GM12864 (cell line): ENCODE data around the gene LANCL2.
"Not testable (repeated sequence)": the region's sequence is repeated elsewhere in the genome, so short reads cannot be mapped to it uniquely, and the experiment has no call there.

Experiments
- DNase-seq: peaks from one replicate; pipeline ENCODE4 v3.0.0-alpha.2; 2011; ENCODE audit warnings: low read depth
- H3K4me3 ChIP-seq: 2 replicates; pipeline ENCODE4 v1.5.1; 2011; ENCODE audit warnings: mild to moderate bottlenecking, low read depth, low read length, control low read depth
- TF ChIP-seq, protein P1 (sequence below): IDR thresholded peaks from 2 replicates; pipeline ENCODE4 v1.5.1; 2011; ENCODE audit warnings: low read depth, mild to moderate bottlenecking, moderate library complexity, low read length, control low read depth, inconsistent platforms; ENCODE audit errors: missing control alignments

LANCL2 gene

DNA sequence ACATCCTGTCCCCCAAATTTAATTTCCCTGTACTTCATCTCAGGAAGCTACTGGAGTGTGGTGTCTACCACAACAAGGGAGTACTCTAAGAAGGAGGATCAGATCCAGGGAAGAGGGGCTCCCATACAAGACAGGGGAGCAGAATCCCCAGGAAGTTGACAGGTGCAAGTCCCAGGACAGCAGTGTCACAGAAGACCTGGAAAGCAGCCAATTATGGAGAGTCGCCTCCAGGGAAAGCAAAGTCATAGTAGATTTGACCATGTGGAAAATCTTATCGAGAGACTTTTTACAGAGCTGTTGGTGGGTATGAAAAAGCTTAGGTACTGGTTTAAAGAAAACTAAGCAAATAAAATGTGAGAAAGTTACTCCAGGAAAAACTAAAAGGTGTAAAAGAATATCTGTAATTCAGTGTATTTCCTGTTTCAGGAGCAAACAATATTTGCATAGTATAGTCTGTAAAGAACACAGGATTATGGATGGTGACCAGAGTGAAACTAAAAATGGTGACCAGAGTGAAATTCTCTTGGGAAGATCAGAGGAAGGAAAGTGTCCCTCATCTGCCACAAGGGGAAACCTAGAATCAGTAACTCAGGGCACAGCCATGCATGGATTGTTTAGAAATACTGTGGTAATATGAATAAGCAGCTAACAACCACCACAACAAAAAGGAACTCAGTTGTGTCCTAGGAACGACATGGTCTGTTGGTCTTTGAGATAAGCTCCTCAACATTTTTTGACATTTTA is 44.5 kb downstream of the LANCL2 start:
- H3K4me3 ChIP-seq, result no peak overlapping the region
- TF ChIP-seq, protein P1, sequence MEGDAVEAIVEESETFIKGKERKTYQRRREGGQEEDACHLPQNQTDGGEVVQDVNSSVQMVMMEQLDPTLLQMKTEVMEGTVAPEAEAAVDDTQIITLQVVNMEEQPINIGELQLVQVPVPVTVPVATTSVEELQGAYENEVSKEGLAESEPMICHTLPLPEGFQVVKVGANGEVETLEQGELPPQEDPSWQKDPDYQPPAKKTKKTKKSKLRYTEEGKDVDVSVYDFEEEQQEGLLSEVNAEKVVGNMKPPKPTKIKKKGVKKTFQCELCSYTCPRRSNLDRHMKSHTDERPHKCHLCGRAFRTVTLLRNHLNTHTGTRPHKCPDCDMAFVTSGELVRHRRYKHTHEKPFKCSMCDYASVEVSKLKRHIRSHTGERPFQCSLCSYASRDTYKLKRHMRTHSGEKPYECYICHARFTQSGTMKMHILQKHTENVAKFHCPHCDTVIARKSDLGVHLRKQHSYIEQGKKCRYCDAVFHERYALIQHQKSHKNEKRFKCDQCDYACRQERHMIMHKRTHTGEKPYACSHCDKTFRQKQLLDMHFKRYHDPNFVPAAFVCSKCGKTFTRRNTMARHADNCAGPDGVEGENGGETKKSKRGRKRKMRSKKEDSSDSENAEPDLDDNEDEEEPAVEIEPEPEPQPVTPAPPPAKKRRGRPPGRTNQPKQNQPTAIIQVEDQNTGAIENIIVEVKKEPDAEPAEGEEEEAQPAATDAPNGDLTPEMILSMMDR, result no peak
- no peak for DNase-seq

GRCh38 chr7:55410667-55411239 is 45.6 kb downstream of the LANCL2 start:
- no peak for DNase-seq
- TF ChIP-seq, protein P1, result no peak
- H3K4me3 ChIP-seq, result no peak overlapping the region

DNA sequence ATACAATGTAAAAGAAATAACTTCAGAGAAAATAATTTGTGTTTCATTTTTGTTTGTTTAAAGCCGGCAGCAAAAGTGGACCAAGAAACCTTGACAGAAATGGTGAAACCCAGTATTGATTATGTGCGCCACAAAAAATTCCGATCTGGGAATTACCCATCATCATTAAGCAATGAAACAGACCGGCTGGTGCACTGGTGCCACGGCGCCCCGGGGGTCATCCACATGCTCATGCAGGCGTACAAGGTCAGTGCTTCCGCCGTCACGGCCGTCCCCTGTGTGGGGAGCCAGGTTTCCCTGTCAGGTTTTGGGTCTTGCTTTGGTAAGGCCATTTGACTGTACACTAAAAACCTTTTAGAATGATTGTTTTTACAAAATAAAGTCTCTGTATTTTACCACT is 46.7 kb downstream of the LANCL2 start:
- TF ChIP-seq, protein P1, result no peak

DNA sequence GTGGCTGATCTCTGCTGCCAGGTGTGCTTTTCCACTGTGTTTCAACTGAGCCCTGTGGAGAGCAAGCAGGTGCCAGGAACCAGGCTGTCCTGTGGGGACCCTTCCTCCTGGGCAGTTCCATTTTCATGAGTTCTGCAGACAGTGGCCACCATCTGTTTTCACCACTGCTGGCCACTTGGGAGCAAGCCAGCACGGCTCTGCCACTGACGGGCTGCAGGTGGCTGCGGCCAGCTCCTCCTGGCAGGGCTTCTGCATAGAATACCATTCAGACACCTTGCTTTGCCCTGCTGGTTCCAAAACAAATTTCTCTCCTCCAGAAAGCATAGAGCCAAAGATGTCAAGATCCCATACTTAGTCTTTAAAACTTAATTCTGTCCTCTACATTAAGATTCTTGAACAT is 48.3 kb downstream of the LANCL2 start:
- DNase-seq, result no peak
- TF ChIP-seq, protein P1, result no peak
- H3K4me3 ChIP-seq, result no peak overlapping the region

More for the DNA sequence above, 46.7 kb downstream of the LANCL2 start:
- DNase-seq, result no peak
- no peak overlapping the region for H3K4me3 ChIP-seq

DNA sequence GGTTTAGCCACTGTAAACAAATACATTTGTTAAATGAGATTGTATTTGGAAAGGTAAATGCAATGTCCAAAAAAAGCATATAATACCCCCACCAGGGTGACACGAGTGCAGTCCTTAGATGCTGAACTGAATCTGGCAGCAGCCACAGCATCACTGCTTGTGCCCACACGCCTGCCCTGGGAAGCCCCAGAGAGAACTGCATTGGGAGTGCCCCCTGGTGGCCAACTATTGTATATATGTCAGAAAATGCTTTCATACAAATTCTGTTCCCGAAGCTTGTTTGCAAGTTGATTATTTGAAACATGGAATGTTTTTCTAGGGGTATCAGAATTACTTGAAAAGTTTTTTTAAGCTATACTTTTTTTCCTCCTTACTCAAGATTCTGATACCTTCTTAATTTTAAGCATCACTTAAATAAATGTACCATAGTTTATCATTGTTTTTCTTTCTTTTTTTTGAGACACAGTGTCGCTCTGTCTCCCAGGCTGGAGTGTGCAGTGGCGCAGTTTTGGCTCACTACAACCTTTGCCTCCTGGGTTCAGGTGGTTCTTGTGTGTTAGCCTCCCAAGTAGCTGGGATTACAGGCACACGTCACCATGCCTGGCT is 50.1 kb downstream of the LANCL2 start:
- TF ChIP-seq, protein P1, result peak; percentile 66
- DNase-seq, result peak; percentile 27
- no peak overlapping the region for H3K4me3 ChIP-seq

- H3K4me3 ChIP-seq, DNase-seq: not testable (repeated sequence)
Measured at GRCh38 chr7:55417456-55417855, 52.3 kb downstream of the LANCL2 start.

- TF ChIP-seq, protein P1, result no peak
- H3K4me3 ChIP-seq, result no peak overlapping the region
- no peak for DNase-seq
Measured at GRCh38 chr7:55420530-55420929, 55.4 kb downstream of the LANCL2 start.
